SK-N-SH (cell line): ENCODE measurements around the gene CDH16. TPM values are rescaled to one million over a fixed set of nuclear protein-coding genes. Genes with fewer than 3 reads are reported as not detected.

Experiments used
- CTCF ChIA-PET: fragments of 300-600, 350-600 bp; formaldehyde crosslinking; extraction: SDS; loops from one replicate; lab custom pipeline; 2021; lab: Yijun Ruan, JAX
- POLR2A ChIA-PET: fragments of 350-600 bp; sonication (Branson Sonifier 250); formaldehyde crosslinking; extraction: SDS; loops from one replicate; lab custom pipeline; 2020; ENCODE audit warnings: antibody characterized with exemption, inconsistent platforms; lab: Yijun Ruan, JAX
- DNase-seq: peaks from one replicate; pipeline ENCODE4 v3.0.0; 2012
- H2AFZ ChIP-seq: fragments of 200-600 bp; sonication (generic); 2 replicates; pipeline ENCODE4 v1.8.1; 2016; ENCODE audit warnings: antibody characterized with exemption, mild to moderate bottlenecking, low read depth
- H3F3A ChIP-seq: fragments of 200-600 bp; sonication (generic); replicated peaks from 2 replicates; pipeline ENCODE3; 2016; ENCODE audit warnings: antibody characterized with exemption, mild to moderate bottlenecking; ENCODE audit not compliant: insufficient read depth
- H3K27ac ChIP-seq, 2 experiments: fragments of 200-500 bp in 1 of 2; fragments of 200-600 bp in 1 of 2; sonication (Bioruptor generic) in 1 of 2; sonication (generic), shearing (Covaris generic) in 1 of 2; 2 replicates each; pipeline versions ENCODE4 v1.5.1 to v1.6.1; 2014 to 2016; ENCODE audit warnings: low read depth in 2 of 2, inconsistent platforms in 1 of 2, low read length in 1 of 2, mild to moderate bottlenecking in 1 of 2, mixed read lengths in 1 of 2
- H3K27me3 ChIP-seq: fragments of 200-600 bp; sonication (generic), shearing (Covaris generic); 2 replicates; pipeline ENCODE4 v1.6.1; 2016; ENCODE audit warnings: mixed run types; ENCODE audit not compliant: insufficient read depth
- H3K36me3 ChIP-seq, 2 experiments: fragments of 200-500 bp in 1 of 2; fragments of 200-600 bp in 1 of 2; sonication (Bioruptor generic) in 1 of 2; sonication (generic) in 1 of 2; replicated peaks in 1 of 2; 2 replicates each; pipeline versions ENCODE3 to v1.5.1; 2014 to 2016; ENCODE audit warnings: low read length in 1 of 2, mild to moderate bottlenecking in 1 of 2; ENCODE audit not compliant: insufficient read depth in 2 of 2, control insufficient read depth in 1 of 2
- H3K4me1 ChIP-seq, 2 experiments: fragments of 200-500 bp in 1 of 2; fragments of 200-600 bp in 1 of 2; sonication (Bioruptor generic) in 1 of 2; sonication (generic), shearing (Covaris generic) in 1 of 2; 2 replicates each; pipeline versions ENCODE4 v1.5.1 to v1.6.1; 2014 to 2016; ENCODE audit warnings: low read depth in 1 of 2, low read length in 1 of 2, mixed run types in 1 of 2; ENCODE audit not compliant: insufficient read depth in 2 of 2, control insufficient read depth in 1 of 2
- H3K4me2 ChIP-seq: fragments of 200-600 bp; sonication (generic), shearing (Covaris generic); 2 replicates; pipeline ENCODE4 v1.6.1; 2017; ENCODE audit warnings: mixed run types
- H3K4me3 ChIP-seq, 2 experiments: fragments of 200-500 bp in 1 of 2; fragments of 200-600 bp in 1 of 2; sonication (Bioruptor generic) in 1 of 2; sonication (generic), shearing (Covaris generic) in 1 of 2; 2 replicates each; pipeline versions ENCODE4 v1.5.1 to v1.8.1; 2014 to 2016; ENCODE audit warnings: low read depth in 2 of 2, inconsistent platforms in 1 of 2, low read length in 1 of 2, mild to moderate bottlenecking in 1 of 2, mixed read lengths in 1 of 2, moderate library complexity in 1 of 2
- H3K79me2 ChIP-seq: fragments of 200-600 bp; sonication (generic); 2 replicates; pipeline ENCODE4 v1.8.1; 2017; ENCODE audit warnings: mild to moderate bottlenecking; ENCODE audit not compliant: insufficient read depth
- H3K9ac ChIP-seq: fragments of 200-600 bp; sonication (generic); 2 replicates; pipeline ENCODE4 v1.6.1; 2017; ENCODE audit warnings: mixed run types
- H3K9me2 ChIP-seq: fragments of 200-600 bp; sonication (generic); 2 replicates; pipeline ENCODE4 v1.6.1; 2017; ENCODE audit warnings: mixed run types
- H3K9me3 ChIP-seq: fragments of 200-600 bp; sonication (generic); 2 replicates; pipeline ENCODE4 v1.6.1; 2017; ENCODE audit warnings: mixed run types, mild to moderate bottlenecking, moderate library complexity
- H4K20me1 ChIP-seq: fragments of 200-600 bp; sonication (generic); 2 replicates; pipeline ENCODE4 v1.6.1; 2017; ENCODE audit warnings: mild to moderate bottlenecking, mixed run types; ENCODE audit not compliant: insufficient read depth
- CHD2 ChIP-seq: fragments of 150-350 bp; IDR thresholded peaks from 2 replicates; pipeline ENCODE4 v1.6.1; 2018; ENCODE audit warnings: low read length; ENCODE audit not compliant: partially characterized antibody
- FOSL2 ChIP-seq: IDR thresholded peaks from 2 replicates; pipeline ENCODE4 v1.4.0; 2012; ENCODE audit warnings: low read depth, mild to moderate bottlenecking, moderate library complexity, borderline replicate concordance
- FOXM1 ChIP-seq: IDR thresholded peaks from 2 replicates; pipeline ENCODE4 v1.4.0; 2012; ENCODE audit warnings: low read depth, mild to moderate bottlenecking
- GATA2 ChIP-seq: sonication (generic); formaldehyde crosslinking; IDR thresholded peaks from 2 replicates; pipeline ENCODE4 v1.5.0; 2020; ENCODE audit warnings: mild to moderate bottlenecking, missing genetic modification reagents
- JUND ChIP-seq: IDR thresholded peaks from 2 replicates; pipeline ENCODE4 v1.4.0; 2012
- MAX ChIP-seq: IDR thresholded peaks from 2 replicates; pipeline ENCODE4 v1.4.0; 2012; ENCODE audit warnings: low read depth
- MEF2A ChIP-seq: IDR thresholded peaks from 2 replicates; pipeline ENCODE4 v1.4.0; 2012; ENCODE audit warnings: low read depth, borderline replicate concordance
- NRF1 ChIP-seq: IDR thresholded peaks from 2 replicates; pipeline ENCODE4 v1.6.1; 2012; ENCODE audit warnings: low read depth, mild to moderate bottlenecking, low read length
- PBX3 ChIP-seq: IDR thresholded peaks from 2 replicates; pipeline ENCODE4; 2012
- RAD21 ChIP-seq: IDR thresholded peaks from 2 replicates; pipeline ENCODE4 v1.6.1; 2012; ENCODE audit warnings: mild to moderate bottlenecking, low read length
- RCOR1 ChIP-seq: fragments of 150-350 bp; IDR thresholded peaks from 2 replicates; pipeline ENCODE4 v1.6.1; 2017; ENCODE audit warnings: antibody characterized with exemption, low read length
- TAF1 ChIP-seq: IDR thresholded peaks from 2 replicates; pipeline ENCODE4 v1.6.1; 2012; ENCODE audit warnings: low read depth, mild to moderate bottlenecking, low read length, moderate library complexity, borderline replicate concordance
- TCF12 ChIP-seq: IDR thresholded peaks from 2 replicates; pipeline ENCODE4 v1.4.0; 2012
- USF1 ChIP-seq: IDR thresholded peaks from 2 replicates; pipeline ENCODE4 v1.4.0; 2012; ENCODE audit warnings: low read depth, borderline replicate concordance
- YY1 ChIP-seq: IDR thresholded peaks from 2 replicates; pipeline ENCODE4 v1.4.0; 2012; ENCODE audit warnings: low read depth, mild to moderate bottlenecking
- WGBS: methylation state at CpG from one replicate; pipeline ENCODE4 v1.1.6; 2017; ENCODE audit warnings: low lambda C conversion rate; 5-methylcytosine and 5-hydroxymethylcytosine counted together
- polyA plus RNA-seq, 3 experiments: library from polyadenylated mRNA; depleted of rRNA; stranded (reverse); fragments of >200 nt; gene quantifications; 2 replicates each; pipeline ENCODE4 v1.2.3, GENCODE V29; 2012

Gene CDH16
- not detected in 2 replicates for polyA plus RNA-seq (2012; rRNA removed)
- not detected in 2 replicates for polyA plus RNA-seq (2012; cell fraction: cytosol; rRNA removed)
- 0.02 TPM in 1 of 2 replicates, not detected in the other for polyA plus RNA-seq (2012; cell fraction: nucleus; rRNA removed)

DNA sequence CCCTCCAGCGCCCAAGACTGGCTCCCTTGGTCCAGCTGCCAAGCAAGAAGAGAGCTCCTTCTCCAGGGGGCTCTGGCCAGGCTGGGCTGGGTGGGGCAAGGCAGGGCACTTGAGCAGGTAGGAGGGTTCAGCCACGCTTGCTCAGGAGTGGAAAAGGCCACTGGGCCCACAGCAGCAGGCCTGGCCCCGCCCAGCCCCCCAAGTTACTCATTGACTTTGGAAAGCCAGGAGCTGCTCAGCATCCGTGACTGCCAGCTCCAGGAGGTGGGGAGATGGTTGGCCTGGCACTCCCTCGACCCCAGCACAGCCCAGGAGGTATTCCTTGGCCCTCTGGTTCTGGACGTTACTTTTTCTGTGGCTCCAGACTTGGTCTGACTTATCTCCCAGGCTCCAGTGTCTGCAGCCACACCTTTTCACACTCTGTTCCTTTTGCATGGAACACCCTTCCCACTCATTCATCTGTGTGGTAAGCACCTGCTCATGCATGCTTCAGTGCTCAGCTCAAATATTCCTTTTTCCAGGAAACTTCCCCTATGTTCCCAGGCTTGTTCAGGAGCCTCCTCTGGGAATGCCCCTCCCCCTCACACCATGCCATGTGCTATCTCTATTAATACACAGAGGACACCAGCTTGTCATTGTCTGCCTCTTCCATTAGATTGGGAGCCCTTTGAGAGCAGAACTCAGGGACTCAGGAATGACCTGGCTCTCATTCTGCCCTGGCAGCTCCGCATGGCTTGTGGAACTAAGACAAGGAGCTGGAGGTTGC lies at the start of gene CDH16:
CDH16 (minus strand) TSS at position 83 of the 766 bp plus-strand sequence. CDS start 820 bp downstream, outside the sequence.
- 100% methylated on average over 2 of the region's 7 CpGs for WGBS
- Histone ChIP-seq H3K4me1 (no peaks in the 10 kb centered on the region; a peak in 1 of 4 replicates), H3K27me3 (no peaks in the 10 kb centered on the region), H3K36me3 (no peaks in the 10 kb centered on the region), H3K9ac (no peak within 1 kb of the TSS), H3F3A (no peaks in the 10 kb centered on the region), H3K27ac (no peak within 1 kb of the TSS), H3K4me2 (no peak within 1 kb of the TSS), H3K79me2 (no peaks in the 10 kb centered on the region), H3K4me3 (no peak within 1 kb of the TSS), H3K9me3 (no peaks in the 10 kb centered on the region), H4K20me1 (no peaks in the 10 kb centered on the region), H2AFZ (no peak within 1 kb of the TSS), H3K9me2 (no peaks in the 10 kb centered on the region)
- DNase-seq, result no peak
- no peak for TF ChIP-seq GATA2 (CRISPR knock-in tag)
- TF ChIP-seq NRF1, result no peak
- no peak for TF ChIP-seq RAD21
- ChIA-PET POLR2A (no interaction called here), CTCF (interaction anchor here (0.7 to 13.6 kb wide), 6 partner anchors 9 to 99 kb away, joined by 3 to 174 read pairs (median 8); no protein-coding TSS in a partner anchor)

GRCh38 chr16:66964049-66964448 lies 45.4 kb upstream of the CDH16 start:
- TF ChIP-seq TCF12 (no peak), FOXM1 (no peak), PBX3 (no peak), TAF1 (no peak), NRF1 (no peak)
- ChIA-PET POLR2A (no interaction called here), CTCF (interaction anchor here (0.6 to 11.9 kb wide), 11 partner anchors 12 to 221 kb away, joined by 3 to 82 read pairs (median 4); no protein-coding TSS in a partner anchor)
- H3K4me3 ChIP-seq, result no peak overlapping the region
- H3K27ac ChIP-seq, result no peak overlapping the region; a peak in 1 of 4 replicates
- no peaks in the 10 kb centered on the region for H3K79me2 ChIP-seq
- no peaks in the 10 kb centered on the region for H3K27me3 ChIP-seq
- H4K20me1 ChIP-seq, result no peaks in the 10 kb centered on the region
- no peaks in the 10 kb centered on the region for H3K9me2 ChIP-seq
- no peaks in the 10 kb centered on the region for H3K9me3 ChIP-seq
- DNase-seq, result no peak
- no peaks in the 10 kb centered on the region for H3K36me3 ChIP-seq
- 60% methylated on average over 1 of the region's 6 CpGs for WGBS
- peaks cover 0 to 16% of the 10 kb centered on the region in 2 experiments; a peak in 1 of 4 replicates for H3K4me1 ChIP-seq
- no peak overlapping the region for H3K9ac ChIP-seq
- no peak overlapping the region for H2AFZ ChIP-seq
- H3K4me2 ChIP-seq, result no peak overlapping the region
- no peaks in the 10 kb centered on the region for H3F3A ChIP-seq

DNA sequence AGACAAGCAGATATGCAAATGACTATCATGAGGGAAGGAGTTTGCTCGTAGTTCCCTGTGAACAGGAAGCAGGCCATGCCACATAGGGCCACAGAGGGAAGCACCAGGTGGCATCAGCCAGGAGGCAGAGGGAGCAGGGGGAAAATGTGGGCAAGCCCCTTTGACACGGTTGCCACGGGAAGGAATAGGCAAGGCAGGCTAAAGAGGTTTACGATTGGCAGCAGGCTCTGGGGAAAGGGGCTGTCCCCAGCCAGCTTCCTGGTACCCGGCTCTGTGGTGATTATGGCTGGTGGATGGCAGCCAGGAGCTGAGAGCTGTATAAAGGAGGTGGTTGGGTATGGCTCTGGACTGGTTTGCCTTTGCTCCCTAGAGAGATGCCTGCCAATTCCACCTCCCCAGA lies 43.2 kb upstream of the CDH16 start:
- ChIA-PET CTCF (interaction anchor here (0.6 to 11.9 kb wide), 10 partner anchors 8 to 236 kb away, joined by 3 to 82 read pairs (median 6); partner anchors contain the start of gene CES4A), POLR2A (no interaction called here)
- Histone ChIP-seq H3K36me3 (no peaks in the 10 kb centered on the region), H4K20me1 (no peaks in the 10 kb centered on the region), H3K9me3 (no peaks in the 10 kb centered on the region), H3K4me3 (no peak overlapping the region), H3F3A (no peaks in the 10 kb centered on the region), H3K27me3 (no peaks in the 10 kb centered on the region), H3K4me1 (peaks cover 0 to 16% of the 10 kb centered on the region in 2 experiments; a peak in 1 of 4 replicates), H2AFZ (no peak overlapping the region), H3K4me2 (no peak overlapping the region), H3K9ac (no peak overlapping the region), H3K79me2 (no peaks in the 10 kb centered on the region), H3K27ac (no peak overlapping the region), H3K9me2 (no peaks in the 10 kb centered on the region)
- WGBS, result 98% methylated on average over 5 of the region's 5 CpGs
- no peak for DNase-seq
- TF ChIP-seq RCOR1, result no peak
- TF ChIP-seq MAX, result no peak
- no peak for TF ChIP-seq JUND
- no peak for TF ChIP-seq USF1
- no peak for TF ChIP-seq FOSL2
- TF ChIP-seq CHD2, result no peak
- TF ChIP-seq PBX3, result no peak
- TF ChIP-seq YY1, result no peak
- no peak for TF ChIP-seq MEF2A
- no peak for TF ChIP-seq NRF1
